ENCODE results near the gene STEAP2. TPM values are rescaled to one million over a fixed set of nuclear protein-coding genes. Genes with fewer than 3 reads are reported as not detected.

Gene STEAP2
- total RNA-seq, 6 donors from 2014 or later, result 2.6 to 18.7 (median 8.1) TPM

- Histone ChIP-seq H3K36me3 (no peaks in the 10 kb centered on the region), H3K4me1 (no peaks in the 10 kb centered on the region), H3K27ac (no peak overlapping the region), H3K4me3 (no peak overlapping the region), H3K9me3 (no peaks in the 10 kb centered on the region), H3K27me3 (no peaks in the 10 kb centered on the region)
- WGBS, 2 donors, result 83 to 88% methylated on average over 2 of the region's 2 CpGs
- no peak for DNase-seq
- ATAC-seq (ENCODE audit: low FRiP score in 2 of 2), result no peak
- TF ChIP-seq POLR2A (IDR thresholded peaks at IDR 0.05), result no peak
- TF ChIP-seq POLR2AphosphoS5 (IDR thresholded peaks at IDR 0.05), result no peak
- TF ChIP-seq EP300 (IDR thresholded peaks at IDR 0.05), result no peak
- TF ChIP-seq, protein P1, sequence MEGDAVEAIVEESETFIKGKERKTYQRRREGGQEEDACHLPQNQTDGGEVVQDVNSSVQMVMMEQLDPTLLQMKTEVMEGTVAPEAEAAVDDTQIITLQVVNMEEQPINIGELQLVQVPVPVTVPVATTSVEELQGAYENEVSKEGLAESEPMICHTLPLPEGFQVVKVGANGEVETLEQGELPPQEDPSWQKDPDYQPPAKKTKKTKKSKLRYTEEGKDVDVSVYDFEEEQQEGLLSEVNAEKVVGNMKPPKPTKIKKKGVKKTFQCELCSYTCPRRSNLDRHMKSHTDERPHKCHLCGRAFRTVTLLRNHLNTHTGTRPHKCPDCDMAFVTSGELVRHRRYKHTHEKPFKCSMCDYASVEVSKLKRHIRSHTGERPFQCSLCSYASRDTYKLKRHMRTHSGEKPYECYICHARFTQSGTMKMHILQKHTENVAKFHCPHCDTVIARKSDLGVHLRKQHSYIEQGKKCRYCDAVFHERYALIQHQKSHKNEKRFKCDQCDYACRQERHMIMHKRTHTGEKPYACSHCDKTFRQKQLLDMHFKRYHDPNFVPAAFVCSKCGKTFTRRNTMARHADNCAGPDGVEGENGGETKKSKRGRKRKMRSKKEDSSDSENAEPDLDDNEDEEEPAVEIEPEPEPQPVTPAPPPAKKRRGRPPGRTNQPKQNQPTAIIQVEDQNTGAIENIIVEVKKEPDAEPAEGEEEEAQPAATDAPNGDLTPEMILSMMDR (IDR thresholded peaks at IDR 0.05), result no peak
Measured at GRCh38 chr7:90192876-90193750, 18.4 kb upstream of the STEAP2 start.

- H3K36me3 ChIP-seq, result no peaks in the 10 kb centered on the region
- 77 to 79% methylated on average over 10 of the region's 10 CpGs for WGBS, 2 donors
- TF ChIP-seq POLR2AphosphoS5 (IDR thresholded peaks at IDR 0.05), result no peak
- TF ChIP-seq EP300 (IDR thresholded peaks at IDR 0.05), result no peak
- TF ChIP-seq, protein P1 (IDR thresholded peaks at IDR 0.05), result no peak
- no peak for TF ChIP-seq POLR2A (IDR thresholded peaks at IDR 0.05)
- ATAC-seq (ENCODE audit: low FRiP score in 2 of 2), result no peak
- H3K27me3 ChIP-seq, result no peaks in the 10 kb centered on the region
- DNase-seq, result no peak
- no peaks in the 10 kb centered on the region for H3K4me1 ChIP-seq
- no peaks in the 10 kb centered on the region for H3K9me3 ChIP-seq
- H3K4me3 ChIP-seq, result no peak overlapping the region
- no peak overlapping the region for H3K27ac ChIP-seq
Measured at GRCh38 chr7:90194911-90195809, 16.4 kb upstream of the STEAP2 start.

GRCh38 chr7:90201500-90202195 lies 9.9 kb upstream of the STEAP2 start:
- 87 to 91% methylated on average over 2 of the region's 2 CpGs for WGBS, 2 donors
- H3K4me3 ChIP-seq, result no peak overlapping the region
- no peak for DNase-seq
- ATAC-seq (ENCODE audit: low FRiP score in 2 of 2), result no peak
- H3K4me1 ChIP-seq, result no peaks in the 10 kb centered on the region
- no peaks in the 10 kb centered on the region for H3K27me3 ChIP-seq
- no peak overlapping the region for H3K27ac ChIP-seq
- no peaks in the 10 kb centered on the region for H3K36me3 ChIP-seq
- TF ChIP-seq EP300 (IDR thresholded peaks at IDR 0.05), result no peak
- no peak for TF ChIP-seq POLR2AphosphoS5 (IDR thresholded peaks at IDR 0.05)
- TF ChIP-seq POLR2A (IDR thresholded peaks at IDR 0.05), result no peak
- TF ChIP-seq, protein P1 (IDR thresholded peaks at IDR 0.05), result no peak
- H3K9me3 ChIP-seq, result no peaks in the 10 kb centered on the region

- Histone ChIP-seq H3K27me3 (peaks cover 0 to 3% (median 0%) of the 10 kb centered on the region in 4 donors), H3K27ac (no peak overlapping the region), H3K4me1 (peaks cover 3 to 14% (median 8%) of the 10 kb centered on the region in 4 donors), H3K4me3 (no peak overlapping the region), H3K36me3 (no peaks in the 10 kb centered on the region), H3K9me3 (no peaks in the 10 kb centered on the region)
- DNase-seq, result no peak
- no peak for ATAC-seq (ENCODE audit: low FRiP score in 2 of 2)
- WGBS, 2 donors, result 89 to 92% methylated on average over 1 of the region's 1 CpG
- TF ChIP-seq POLR2A (IDR thresholded peaks at IDR 0.05), result no peak
- no peak for TF ChIP-seq EP300 (IDR thresholded peaks at IDR 0.05)
- TF ChIP-seq POLR2AphosphoS5 (IDR thresholded peaks at IDR 0.05), result no peak
- TF ChIP-seq, protein P1 (IDR thresholded peaks at IDR 0.05), result no peak
Measured at GRCh38 chr7:90207956-90208355, 3.6 kb upstream of the STEAP2 start.
